ENCODE data around the gene ASCC1. TPM values are rescaled to one million over a fixed set of nuclear protein-coding genes. Genes with fewer than 3 reads are reported as not detected.

Gene ASCC1
- total and polyA plus RNA-seq, 2 of the 13 experiments (the other 11 are each of a cell fraction or from before 2014, with no cell fraction given) = 21.6 to 30.1 TPM

- TF ChIP-seq MEIS1 (CRISPR knock-in tag; IDR thresholded peaks at IDR 0.05; ENCODE audit: borderline replicate concordance) (no peak), ZMYM3 (CRISPR knock-in tag; IDR thresholded peaks at IDR 0.05) (no peak), ZNF530 (CRISPR knock-in tag; IDR thresholded peaks at IDR 0.05; ENCODE audit: low read depth) (no peak), THYN1 (CRISPR knock-in tag; IDR thresholded peaks at IDR 0.05; ENCODE audit: borderline replicate concordance, low read depth) (no peak), MTF1 (CRISPR knock-in tag; IDR thresholded peaks at IDR 0.05) (no peak), ZNF296 (CRISPR knock-in tag; conservative IDR thresholded peaks at IDR 0.05) (no peak), ZNF609 (CRISPR knock-in tag; IDR thresholded peaks at IDR 0.05; ENCODE audit: borderline replicate concordance) (no peak), HOXA7 (CRISPR knock-in tag; IDR thresholded peaks at IDR 0.05) (no peak), MXD1 (CRISPR knock-in tag; IDR thresholded peaks at IDR 0.05) (no peak), ZNF331 (CRISPR knock-in tag; IDR thresholded peaks at IDR 0.05) (no peak), ARNTL (CRISPR knock-in tag; IDR thresholded peaks at IDR 0.05) (no peak), TRIM24 (CRISPR knock-in tag; IDR thresholded peaks at IDR 0.05) (no peak)
- TF ChIP-seq, protein P1, sequence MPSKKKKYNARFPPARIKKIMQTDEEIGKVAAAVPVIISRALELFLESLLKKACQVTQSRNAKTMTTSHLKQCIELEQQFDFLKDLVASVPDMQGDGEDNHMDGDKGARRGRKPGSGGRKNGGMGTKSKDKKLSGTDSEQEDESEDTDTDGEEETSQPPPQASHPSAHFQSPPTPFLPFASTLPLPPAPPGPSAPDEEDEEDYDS (CRISPR knock-in tag; IDR thresholded peaks at IDR 0.05) = no peak
- TF ChIP-seq, protein P2, sequence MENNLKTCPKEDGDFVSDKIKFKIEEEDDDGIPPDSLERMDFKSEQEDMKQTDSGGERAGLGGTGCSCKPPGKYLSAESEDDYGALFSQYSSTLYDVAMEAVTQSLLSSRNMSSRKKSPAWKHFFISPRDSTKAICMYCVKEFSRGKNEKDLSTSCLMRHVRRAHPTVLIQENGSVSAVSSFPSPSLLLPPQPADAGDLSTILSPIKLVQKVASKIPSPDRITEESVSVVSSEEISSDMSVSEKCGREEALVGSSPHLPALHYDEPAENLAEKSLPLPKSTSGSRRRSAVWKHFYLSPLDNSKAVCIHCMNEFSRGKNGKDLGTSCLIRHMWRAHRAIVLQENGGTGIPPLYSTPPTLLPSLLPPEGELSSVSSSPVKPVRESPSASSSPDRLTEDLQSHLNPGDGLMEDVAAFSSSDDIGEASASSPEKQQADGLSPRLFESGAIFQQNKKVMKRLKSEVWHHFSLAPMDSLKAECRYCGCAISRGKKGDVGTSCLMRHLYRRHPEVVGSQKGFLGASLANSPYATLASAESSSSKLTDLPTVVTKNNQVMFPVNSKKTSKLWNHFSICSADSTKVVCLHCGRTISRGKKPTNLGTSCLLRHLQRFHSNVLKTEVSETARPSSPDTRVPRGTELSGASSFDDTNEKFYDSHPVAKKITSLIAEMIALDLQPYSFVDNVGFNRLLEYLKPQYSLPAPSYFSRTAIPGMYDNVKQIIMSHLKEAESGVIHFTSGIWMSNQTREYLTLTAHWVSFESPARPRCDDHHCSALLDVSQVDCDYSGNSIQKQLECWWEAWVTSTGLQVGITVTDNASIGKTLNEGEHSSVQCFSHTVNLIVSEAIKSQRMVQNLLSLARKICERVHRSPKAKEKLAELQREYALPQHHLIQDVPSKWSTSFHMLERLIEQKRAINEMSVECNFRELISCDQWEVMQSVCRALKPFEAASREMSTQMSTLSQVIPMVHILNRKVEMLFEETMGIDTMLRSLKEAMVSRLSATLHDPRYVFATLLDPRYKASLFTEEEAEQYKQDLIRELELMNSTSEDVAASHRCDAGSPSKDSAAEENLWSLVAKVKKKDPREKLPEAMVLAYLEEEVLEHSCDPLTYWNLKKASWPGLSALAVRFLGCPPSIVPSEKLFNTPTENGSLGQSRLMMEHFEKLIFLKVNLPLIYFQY (CRISPR knock-in tag; IDR thresholded peaks at IDR 0.05; ENCODE audit: borderline replicate concordance) = no peak
- TF ChIP-seq, protein P3, sequence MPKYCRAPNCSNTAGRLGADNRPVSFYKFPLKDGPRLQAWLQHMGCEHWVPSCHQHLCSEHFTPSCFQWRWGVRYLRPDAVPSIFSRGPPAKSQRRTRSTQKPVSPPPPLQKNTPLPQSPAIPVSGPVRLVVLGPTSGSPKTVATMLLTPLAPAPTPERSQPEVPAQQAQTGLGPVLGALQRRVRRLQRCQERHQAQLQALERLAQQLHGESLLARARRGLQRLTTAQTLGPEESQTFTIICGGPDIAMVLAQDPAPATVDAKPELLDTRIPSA (CRISPR knock-in tag; IDR thresholded peaks at IDR 0.05; ENCODE audit: borderline replicate concordance) = no peak
- TF ChIP-seq, protein P4, sequence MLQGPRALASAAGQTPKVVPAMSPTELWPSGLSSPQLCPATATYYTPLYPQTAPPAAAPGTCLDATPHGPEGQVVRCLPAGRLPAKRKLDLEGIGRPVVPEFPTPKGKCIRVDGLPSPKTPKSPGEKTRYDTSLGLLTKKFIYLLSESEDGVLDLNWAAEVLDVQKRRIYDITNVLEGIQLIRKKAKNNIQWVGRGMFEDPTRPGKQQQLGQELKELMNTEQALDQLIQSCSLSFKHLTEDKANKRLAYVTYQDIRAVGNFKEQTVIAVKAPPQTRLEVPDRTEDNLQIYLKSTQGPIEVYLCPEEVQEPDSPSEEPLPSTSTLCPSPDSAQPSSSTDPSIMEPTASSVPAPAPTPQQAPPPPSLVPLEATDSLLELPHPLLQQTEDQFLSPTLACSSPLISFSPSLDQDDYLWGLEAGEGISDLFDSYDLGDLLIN (CRISPR knock-in tag; IDR thresholded peaks at IDR 0.05; ENCODE audit: borderline replicate concordance) = no peak
Observed at GRCh38 chr10:72097448-72098300, 118.4 kb downstream of the ASCC1 start (continued).

Data from HepG2 (cell line).